ENCODE data around the gene CAMTA1.
"Not testable (repeated sequence)": the region's sequence is repeated elsewhere in the genome, so short reads cannot be mapped to it uniquely, and the experiment has no call there.

CAMTA1 gene

DNA sequence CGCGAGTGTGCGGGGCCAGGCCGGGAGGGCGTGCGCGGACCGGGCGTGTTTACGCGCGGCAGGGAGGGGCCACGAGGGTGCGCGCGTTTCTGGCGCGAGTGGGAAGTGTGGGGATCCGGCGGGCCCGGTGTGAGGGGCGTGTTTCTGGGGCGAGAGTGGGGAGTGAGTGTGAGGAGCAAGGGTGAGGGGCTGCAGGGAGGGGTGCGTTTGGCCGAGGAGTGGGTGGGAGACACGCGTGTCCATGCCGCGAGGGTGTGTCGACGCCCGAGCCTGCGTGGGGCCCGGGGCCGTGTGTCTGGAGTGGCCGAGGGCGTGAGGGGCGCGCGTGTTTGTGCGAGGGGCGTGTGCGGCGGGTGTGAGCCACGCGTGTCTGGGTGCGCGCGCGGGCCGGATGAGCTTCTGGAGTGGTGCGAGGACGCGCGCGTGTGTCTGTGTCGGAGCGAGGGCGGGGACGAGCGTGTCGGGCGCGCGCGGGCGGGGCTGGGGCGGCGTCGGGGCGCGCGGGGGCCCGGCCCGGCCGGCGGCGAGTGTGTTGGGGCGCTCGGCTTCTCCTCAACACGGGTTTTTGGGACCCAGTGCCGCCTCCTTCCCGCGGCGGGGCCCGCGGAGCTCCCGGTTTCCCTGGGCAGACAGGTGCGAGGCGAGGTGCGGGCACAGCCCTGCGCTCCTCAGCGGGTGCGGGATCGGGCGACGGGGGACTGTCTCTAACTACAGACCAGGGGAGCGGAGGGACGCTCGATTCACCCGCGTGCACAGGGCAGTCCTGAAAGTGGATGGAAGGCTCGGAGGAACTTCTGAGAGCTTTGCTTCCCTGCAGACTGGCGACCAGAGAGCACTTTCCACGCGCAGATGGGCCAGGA, 920.0 kb downstream of the CAMTA1 start:
- no peak for DNase-seq

DNA sequence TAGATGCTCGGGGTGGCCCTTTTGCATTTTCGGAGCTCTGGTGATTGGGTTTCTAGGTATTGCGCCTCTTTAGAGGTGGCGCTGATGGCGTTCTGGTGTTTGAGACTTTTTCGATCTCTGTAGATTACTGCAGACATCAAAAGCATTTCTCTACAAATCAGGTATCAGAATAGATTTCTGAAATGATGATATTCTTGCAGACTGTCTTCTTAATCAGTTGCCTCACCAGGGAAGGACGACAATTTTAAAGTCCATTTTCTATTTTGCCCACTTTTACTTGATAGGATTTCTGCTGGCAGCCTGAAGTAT, 920.6 kb downstream of the CAMTA1 start:
- DNase-seq = no peak

DNA sequence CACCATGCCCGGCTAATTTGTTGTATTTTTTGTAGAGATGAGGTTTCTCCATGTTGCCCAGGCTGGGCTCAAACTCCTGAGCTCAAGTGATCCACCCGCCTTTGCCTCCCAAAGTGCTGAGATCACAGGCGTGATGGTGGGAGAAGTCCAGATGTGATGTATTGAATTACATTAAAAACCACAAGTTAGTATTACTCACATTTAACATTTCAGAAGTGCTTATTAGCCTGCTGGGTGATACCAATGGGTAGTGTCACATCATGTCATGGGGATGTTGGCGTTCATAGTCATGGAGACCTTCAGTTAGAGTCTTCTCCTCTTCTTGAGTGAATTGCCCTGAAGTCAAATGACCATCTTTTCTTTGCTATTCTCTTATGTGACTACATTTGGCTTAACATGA, 922.3 kb downstream of the CAMTA1 start:
- DNase-seq = no peak

DNA sequence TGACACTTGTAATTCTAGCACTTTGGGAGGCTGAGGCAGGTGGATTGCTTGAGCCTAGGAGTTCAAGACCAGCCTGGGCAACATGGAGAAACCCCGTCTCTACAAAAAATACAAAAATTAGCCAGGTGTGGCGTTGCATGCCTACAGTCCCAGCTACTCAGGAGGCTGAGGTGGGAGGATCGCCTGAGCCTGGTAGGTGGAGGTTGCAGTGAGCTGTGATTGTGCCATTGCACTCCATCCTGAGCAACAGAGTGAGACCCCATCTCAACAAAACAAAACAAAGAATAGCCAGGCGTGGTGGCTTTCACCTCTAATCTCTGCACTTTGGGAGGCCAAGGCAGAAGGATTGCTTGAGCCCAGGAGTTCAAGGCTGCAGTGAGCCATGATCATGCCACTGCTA, 922.8 kb downstream of the CAMTA1 start:
- DNase-seq = not testable (repeated sequence)

DNA sequence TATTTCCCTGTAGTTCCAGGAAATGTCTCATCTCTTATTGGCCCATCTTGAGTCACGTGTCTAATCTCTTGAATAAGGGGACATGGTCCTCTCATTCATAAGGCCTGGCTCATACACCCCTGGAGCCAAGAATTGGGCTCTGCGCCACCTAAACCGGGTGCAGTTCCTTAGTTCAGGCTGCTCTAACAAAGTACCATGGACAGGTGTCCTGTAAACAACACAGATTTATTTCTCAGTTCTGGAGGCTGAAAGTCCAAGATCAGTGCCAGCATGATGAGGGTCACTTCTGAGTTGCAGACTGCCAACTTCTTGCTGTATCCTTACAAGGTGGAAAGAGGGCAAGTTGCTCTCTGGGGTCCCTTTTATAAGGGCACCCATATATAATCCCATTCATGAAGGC, 925.6 kb downstream of the CAMTA1 start:
- no peak for DNase-seq

DNA sequence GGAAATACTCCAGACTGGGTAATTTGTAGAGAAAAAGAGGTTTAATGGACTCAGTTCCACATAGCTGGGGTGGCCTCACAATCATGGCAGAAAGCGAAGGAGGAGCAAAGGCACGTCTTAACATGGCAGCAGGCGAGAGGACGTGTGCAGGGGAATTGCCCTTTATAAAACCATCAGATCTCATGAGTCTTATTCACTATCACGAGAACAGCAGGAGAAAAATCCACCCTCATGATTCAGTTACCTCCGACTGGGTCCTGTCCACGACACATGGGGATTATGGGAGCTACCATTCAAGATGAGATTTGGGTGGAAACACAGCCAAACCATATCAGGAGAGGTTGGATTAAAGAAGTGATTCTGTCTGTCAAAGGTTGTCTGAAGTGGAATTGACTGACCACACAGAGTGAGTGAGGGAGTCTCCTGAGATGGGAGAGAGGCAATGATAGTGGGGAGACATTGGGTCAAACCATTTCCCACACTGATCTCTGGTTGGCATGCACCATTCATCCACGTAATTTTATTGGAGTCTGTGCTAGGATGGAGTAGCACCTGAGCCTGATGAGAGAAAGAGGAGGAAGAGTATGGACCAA, 927.6 kb downstream of the CAMTA1 start:
- no peak for DNase-seq

DNA sequence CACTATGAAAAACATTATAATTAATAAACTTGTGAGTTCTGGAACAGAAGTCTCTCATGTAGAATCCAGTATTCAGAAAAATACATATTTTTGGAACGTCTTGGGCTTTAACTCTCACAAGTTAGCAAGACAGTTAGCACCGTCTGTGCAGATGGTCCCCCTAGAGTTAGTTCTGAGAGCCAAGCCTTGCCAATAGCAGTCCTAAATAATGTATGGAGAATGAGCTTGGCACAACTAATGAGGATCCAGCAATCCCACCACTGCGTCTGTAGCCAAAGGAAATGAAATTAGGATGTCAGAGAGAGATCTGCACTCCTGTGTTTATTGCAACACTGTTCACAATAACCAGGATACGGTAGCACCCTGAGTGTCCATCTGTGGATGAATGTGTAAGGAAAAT, 931.3 kb downstream of the CAMTA1 start:
- DNase-seq = no peak

DNA sequence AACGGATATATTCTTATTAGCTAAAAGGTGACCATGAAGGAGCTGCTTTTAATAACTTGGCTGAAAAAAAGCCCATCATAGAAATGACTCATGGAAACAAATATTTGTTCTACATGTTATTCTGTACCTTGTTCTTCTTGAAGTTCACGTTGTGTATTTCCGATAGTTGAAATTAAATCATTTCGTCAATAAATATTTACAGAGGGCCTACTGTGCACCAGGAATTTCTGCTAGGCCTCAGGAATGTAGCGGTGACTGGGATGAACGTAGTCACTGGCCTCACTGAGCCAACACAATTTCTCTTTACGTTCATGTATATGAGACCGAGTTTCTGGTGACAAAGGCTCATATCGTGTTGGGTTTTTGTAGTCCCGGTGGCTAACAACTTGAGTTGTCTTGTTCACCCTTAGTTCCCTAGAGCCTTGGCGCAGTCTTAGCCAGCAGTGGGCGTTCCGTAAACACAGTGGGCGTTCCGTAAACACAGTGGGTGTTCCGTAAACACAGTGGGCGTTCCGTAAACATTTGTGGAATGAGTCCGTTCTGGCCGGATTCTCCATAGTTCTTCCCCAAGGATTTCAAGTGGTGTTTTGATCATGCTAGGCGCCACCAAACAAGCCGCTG, 932.6 kb downstream of the CAMTA1 start:
- DNase-seq = no peak

DNA sequence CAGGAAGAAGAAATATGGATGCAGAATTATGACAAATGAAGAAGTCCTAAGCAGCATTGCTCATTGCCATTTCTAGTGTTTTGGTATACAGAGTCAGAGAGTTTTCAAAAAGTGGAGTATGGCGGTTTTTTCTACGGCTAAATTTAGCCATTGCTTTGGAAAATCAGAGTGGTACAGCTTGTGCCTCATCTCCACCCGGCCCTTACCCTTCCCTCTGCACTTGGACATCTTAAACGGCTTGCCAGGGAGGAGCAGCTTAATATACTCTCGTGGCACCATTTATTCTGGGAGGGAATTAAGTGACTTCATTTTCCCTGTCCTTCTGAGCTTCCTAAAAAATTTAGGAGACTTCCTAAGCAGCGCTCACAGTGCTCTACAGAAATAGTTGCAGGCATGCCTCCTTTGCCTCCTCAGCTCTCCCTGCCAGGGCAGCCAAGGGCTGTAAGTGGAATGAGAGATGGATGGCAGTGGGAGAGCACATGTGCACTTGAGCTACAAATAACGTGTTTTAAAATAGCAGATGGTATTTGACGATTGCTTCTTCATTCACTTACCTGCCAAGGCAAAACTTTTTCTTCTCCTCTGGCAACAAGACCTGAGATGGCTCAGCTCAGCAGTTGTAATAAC, 934.3 kb downstream of the CAMTA1 start:
- no peak for DNase-seq

DNA sequence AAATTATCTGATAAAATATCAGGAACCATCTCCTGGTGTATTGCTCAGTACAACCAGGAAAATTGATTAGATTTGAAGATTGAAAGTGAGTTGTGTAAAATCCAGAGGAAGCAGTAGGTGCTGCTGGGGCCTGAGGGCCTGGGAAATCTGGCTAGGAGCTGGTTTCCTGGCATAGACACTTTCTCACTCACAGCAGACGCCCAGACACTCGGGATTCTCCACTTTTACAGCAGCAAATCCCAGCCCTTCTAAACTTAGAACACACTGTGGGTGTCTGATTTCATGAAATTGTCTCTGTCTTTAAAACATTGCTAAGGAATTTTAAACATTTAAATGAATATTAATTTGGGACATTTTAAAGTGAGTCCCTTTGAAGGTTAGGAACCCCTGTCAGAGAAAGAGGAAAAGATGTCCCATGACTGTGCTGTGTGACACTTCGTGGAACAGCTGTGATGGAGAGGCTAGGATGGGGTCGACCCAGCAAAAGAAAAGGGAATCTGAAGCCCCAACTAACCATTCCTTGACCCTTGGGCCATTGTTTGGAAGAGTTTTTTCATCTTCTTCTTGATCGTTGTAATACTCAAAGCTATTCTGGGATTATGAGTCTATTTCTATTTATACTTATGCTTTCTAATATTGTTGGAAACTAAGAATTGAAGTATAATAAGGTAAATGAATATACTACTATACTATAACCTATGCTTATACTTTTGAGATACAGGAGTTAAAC, 936.9 kb downstream of the CAMTA1 start:
- DNase-seq = no peak

DNA sequence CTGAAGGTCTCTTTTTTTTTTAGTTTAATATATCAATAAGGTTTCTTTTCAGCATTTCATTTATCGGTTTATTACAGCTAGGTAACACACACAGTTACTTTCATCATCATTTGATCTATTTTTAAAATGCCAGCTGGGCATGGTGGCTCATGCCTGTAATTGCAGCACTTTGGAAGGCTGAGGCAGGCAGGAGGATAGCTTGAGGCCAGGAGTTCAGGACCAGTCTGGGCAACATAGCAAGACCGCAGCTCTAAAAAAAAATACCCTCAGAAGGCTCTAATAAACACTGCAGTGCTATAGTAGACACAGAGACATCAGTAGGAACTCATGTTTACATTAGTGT, 937.4 kb downstream of the CAMTA1 start:
- no peak for DNase-seq

DNA sequence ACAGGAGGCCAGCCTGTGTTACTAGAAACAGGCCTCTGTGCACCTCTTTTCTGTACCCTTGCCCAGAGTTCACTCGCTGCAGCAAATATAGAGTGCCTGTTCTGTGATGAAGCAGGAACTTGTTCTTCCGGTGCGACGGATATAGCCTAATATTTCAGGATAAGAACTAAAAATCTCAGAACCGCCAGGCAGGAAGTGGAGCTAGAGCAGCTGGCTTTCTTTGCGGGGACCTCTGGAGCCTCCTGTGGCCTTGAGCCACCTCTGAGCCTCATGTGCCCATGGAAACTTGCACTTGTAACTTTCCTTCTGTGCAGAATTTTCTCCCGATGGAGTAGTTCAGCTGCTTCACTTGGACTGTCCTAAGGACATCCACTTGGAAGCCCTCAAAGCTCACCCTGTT, 941.4 kb downstream of the CAMTA1 start:
- DNase-seq = no peak

DNA sequence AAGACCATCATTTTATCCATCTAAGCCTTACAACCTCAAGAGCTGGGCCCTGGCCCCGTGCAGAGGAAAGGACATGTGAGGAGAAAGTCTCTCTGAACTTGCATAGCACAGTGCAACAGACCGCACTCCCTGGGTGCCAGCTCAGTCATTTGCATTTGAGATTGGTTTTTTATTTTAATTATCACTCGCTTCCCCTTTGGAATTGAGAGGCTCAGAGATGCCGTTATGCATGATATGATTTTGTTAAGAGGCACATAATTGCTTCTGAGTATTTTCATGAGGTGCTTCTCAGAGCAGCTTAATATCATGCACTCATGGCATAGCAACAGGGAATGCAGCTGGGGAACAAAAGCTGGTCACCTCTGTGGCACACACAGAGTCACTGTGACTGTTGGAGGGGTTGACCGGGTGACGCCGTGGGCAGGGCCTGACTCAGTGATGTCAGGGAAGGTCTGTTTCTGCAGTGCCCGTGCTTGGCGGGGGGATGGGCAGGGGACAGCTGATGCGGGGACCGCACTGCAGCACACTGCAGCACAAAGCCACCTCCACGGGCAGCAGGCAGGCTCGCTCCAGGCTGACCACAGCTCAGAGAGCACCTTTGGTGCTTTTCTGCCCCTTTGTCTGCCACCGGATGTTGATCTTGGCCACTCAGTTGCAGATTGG, 942.7 kb downstream of the CAMTA1 start:
- DNase-seq = no peak

DNA sequence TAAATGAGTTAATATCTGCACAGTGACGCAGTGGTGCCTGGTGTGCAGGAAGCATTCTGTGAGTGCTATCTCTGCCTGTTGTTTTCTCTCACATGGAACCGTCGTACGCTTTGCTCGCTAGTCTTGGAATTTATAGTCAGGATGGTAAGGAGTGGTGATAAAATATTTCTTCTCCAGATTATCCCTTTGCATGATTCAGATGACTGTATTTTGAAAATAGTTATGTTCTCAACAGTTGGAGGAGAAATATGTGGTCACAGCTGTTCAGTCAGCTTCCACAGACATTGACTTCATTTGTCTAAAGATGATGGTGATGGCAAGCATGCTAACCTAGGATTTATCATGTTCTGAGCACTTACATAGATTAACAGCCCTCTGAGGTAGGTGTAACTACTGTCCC, 944.5 kb downstream of the CAMTA1 start:
- DNase-seq = no peak

DNA sequence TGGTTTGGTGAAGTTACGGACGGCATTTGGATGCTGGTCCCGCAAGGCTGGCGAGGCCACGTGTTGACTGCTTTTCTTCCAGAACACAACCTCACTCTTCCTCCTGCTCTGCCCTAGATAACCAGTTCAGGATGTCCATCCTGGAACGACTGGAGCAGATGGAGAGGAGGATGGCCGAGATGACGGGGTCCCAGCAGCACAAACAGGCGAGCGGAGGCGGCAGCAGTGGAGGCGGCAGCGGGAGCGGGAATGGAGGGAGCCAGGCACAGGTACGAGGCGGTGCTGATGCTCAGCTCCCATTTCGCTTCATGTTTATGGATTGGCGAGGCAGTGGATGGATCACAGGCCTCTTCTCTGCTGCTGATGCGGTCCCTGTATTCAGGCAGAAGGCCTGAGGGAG, 947.1 kb downstream of the CAMTA1 start:
- no peak for DNase-seq

DNA sequence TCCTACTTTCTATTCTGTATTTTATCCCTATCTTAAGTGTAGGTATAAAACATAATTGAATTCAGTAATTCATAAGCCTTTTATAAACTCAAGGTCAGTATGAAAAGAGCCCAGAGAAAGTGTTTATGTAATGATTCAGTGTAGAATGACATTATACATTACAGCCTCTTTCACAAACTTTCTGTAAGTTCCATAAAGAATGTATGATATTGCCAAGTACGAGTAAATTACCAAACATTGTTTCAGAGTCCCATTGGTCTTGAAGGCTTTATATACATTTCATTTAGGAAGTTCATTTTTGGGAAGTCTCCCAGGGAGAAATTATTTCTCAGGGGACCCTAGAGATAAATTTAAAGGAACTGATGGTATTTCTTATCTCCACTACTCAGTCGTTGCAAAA, 948.0 kb downstream of the CAMTA1 start:
- DNase-seq = no peak

DNA sequence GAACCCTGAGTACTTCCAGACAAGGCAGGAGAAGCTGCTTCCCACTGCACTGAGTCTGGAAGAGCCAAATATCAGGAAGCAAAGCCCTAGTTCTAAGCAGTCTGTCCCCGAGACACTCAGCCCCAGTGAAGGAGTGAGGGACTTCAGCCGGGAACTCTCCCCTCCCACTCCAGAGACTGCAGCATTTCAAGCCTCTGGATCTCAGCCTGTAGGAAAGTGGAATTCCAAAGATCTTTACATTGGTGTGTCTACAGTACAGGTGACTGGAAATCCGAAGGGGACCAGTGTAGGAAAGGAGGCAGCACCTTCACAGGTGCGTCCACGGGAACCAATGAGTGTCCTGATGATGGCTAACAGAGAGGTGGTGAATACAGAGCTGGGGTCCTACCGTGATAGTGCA, 952.8 kb downstream of the CAMTA1 start:
- no peak for DNase-seq

DNA sequence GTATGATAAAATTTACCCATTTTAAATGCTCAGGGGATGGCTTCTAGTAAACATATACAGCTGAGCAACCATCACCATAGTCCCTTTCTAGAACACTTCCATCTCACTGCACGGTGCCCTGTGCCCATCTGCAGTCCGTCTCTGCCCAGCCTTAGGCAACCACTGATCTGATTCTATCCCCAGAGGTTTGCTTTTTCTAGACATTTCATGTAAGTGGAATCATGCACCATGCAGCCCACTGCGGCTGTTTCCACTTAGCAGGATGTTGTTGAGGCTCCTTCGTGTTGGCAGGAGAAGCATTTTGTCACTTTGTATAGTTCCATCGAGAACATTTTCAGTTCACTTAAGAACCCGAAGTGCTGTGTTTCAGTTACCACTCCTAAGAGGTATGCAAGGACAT, 958.1 kb downstream of the CAMTA1 start:
- no peak for DNase-seq

DNA sequence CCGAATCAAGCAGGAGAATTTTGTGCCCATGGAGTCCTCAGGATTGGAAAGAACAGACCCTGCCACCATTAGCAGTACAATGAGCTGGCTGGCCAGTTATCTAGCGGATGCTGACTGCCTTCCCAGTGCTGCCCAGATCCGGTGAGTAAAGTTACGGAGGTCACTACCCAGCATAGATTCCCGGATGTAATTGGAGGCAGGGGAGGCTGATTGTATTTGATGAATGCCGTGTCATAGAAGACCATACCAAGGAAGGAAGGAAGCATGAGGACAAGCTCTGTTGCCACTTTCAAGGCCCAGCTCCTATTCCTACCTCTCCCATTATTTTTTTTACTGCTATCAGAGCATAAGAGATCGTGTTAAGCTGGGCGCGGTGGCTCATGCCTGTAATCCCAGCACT, 959.6 kb downstream of the CAMTA1 start:
- DNase-seq = no peak

DNA sequence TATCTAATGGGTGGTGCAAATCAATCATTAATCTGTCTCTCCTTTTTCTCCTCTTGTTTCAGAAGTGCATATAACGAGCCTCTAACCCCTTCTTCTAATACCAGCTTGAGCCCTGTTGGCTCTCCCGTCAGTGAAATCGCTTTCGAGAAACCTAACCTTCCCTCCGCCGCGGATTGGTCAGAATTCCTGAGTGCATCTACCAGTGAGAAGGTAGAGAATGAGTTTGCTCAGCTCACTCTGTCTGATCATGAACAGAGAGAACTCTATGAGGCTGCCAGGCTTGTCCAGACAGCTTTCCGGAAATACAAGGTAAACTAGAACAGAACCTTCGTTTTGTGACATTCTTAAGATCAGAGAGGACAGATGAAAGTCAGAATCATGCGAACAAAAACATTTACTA, 960.5 kb downstream of the CAMTA1 start:
- no peak for DNase-seq

DNA sequence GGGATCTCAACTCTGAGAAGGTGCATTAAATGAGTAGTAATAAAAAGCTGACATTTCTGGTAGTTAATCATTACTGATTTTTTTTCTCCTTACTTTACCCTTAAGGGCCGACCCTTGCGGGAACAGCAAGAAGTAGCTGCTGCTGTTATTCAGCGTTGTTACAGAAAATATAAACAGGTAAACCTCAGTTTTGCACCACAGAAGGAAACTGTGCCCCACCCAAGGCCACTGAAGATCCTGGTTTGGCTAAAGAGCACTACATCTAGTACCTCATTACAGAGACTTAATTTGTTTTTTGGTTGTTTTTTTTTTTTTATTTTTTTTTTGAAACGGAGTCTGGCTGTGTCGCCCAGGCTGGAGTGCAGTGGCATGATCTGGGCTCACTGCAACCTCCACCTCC, 962.4 kb downstream of the CAMTA1 start:
- no peak for DNase-seq

DNA sequence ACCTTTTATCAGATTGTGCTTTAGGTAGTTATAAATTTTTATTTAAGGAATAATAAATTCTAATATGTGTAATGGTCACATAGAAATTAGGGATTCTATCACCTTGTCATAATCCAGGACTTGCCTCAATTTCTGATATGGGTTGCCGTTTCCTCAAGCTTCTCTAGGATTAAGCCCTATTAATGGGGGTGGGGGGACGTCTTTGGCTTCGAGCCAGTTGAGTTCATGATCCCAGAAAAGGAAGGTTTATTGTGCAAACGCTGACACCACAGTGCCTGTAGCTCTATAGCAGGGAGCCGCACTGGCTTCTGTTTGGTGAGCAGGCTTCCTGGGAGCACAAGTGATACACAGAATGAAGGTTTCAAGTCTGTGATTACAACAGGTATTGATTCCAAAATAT, 963.9 kb downstream of the CAMTA1 start:
- DNase-seq = no peak

DNA sequence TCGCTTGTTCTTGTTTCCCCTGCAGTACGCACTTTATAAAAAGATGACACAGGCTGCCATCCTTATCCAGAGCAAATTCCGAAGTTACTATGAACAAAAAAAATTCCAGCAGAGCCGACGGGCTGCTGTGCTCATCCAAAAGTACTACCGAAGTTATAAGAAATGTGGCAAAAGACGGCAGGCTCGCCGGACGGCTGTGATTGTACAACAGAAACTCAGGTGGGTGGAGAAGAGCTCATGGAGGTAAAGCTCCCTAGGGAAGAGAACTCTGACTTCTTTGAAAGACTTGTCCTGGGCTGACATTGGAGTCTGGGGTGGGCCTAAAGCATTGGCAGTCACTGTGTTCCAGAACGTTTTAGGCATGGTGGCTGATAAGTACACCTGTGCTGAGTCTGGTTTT, 965.9 kb downstream of the CAMTA1 start:
- no peak for DNase-seq
